Measurements from ENCODE around the gene VWA8.

The VWA8 gene

DNA sequence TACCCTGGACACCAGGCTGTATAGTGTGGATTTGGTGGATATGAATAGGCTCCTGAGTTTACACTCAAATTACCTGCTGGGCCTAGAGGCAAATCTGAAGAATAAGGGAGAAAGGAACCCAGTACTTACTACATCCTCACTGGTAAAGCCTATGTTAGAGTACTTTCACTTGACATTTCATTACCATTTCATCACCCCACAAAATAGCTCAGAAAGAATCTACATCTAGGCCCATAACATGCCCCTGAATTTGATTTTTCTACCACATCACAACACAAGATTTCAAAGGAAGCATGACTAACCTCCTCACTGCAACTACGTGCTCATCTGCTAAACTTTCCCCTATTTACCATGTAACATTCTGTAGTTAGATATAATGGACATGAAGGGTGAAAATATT, 43.3 kb downstream of the VWA8 start:
- Histone ChIP-seq H3K9me2 (replicated peaks; ENCODE audit: control insufficient read depth, low read length) (no peaks in the 10 kb centered on the region), H3K4me2 (ENCODE audit: low read length) (no peak overlapping the region)

DNA sequence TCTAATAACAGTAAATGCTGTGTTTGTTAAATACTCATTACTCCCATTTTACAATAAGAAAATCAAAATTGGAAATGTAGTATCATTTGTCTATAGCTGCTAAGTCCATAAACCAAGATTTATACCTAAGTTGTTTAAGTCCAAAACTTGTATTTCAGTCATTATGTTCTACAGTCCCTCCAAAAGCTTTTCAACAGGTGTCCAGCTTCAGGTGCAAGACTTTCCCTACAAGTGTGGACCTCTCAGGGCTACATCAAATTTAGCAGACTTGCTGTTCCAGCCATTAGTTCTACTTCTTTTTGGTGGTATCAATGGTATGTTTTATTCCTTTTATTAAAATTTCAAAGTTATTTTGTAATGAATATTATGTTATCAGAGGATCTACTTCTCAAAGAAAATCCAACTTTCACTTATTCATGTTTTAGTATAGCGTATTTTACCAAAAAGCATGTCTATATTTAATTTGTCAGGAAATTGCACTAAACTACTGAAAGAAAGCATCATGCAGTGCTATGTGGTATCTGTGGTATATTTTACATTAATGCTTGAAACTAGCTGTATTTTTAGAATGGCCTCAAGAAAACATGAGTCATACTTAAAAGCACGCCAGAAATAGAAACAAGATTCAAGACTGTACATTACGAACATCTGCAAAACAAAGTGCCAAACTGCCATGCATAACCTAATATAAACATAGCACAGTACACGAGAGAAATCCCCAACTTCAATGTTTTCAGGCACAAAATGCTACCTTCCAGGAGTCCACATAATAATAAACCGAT, 44.5 kb downstream of the VWA8 start:
- H3K27me3 ChIP-seq (ENCODE audit: control insufficient read depth, low read length) = no peaks in the 10 kb centered on the region
- TF ChIP-seq, protein P1, sequence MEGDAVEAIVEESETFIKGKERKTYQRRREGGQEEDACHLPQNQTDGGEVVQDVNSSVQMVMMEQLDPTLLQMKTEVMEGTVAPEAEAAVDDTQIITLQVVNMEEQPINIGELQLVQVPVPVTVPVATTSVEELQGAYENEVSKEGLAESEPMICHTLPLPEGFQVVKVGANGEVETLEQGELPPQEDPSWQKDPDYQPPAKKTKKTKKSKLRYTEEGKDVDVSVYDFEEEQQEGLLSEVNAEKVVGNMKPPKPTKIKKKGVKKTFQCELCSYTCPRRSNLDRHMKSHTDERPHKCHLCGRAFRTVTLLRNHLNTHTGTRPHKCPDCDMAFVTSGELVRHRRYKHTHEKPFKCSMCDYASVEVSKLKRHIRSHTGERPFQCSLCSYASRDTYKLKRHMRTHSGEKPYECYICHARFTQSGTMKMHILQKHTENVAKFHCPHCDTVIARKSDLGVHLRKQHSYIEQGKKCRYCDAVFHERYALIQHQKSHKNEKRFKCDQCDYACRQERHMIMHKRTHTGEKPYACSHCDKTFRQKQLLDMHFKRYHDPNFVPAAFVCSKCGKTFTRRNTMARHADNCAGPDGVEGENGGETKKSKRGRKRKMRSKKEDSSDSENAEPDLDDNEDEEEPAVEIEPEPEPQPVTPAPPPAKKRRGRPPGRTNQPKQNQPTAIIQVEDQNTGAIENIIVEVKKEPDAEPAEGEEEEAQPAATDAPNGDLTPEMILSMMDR (IDR thresholded peaks at IDR 0.05; ENCODE audit: low read depth, low read length, poor library complexity, severe bottlenecking) = no peak
- no peak for TF ChIP-seq EZH2phosphoT487 (IDR thresholded peaks at IDR 0.05; ENCODE audit: borderline replicate concordance, low read length)
- no peaks in the 10 kb centered on the region for H4K20me1 ChIP-seq (ENCODE audit: control insufficient read depth, insufficient read depth, low read depth, low read length)
- peaks cover 29% of the 10 kb centered on the region for H3K4me1 ChIP-seq (ENCODE audit: control insufficient read depth, low read length)
- peaks cover 3% of the 10 kb centered on the region; the same call in 1 of the 2 replicates for H3K36me3 ChIP-seq (ENCODE audit: control insufficient read depth, low read length)
- no peaks in the 10 kb centered on the region for H3K9me3 ChIP-seq (ENCODE audit: control insufficient read depth, insufficient read depth, low read length)
- peak overlapping the region; percentile 35 for H3K27ac ChIP-seq (ENCODE audit: low read depth, low read length)
- H3K4me3 ChIP-seq (ENCODE audit: low read length) = peak overlapping the region; percentile 44
- no peaks in the 10 kb centered on the region for H3F3A ChIP-seq (ENCODE audit: control insufficient read depth, insufficient read depth)
- peak overlapping the region; percentile 71 for H3K4me2 ChIP-seq (ENCODE audit: low read length)
- peaks cover 40% of the 10 kb centered on the region for H3K79me2 ChIP-seq (ENCODE audit: control insufficient read depth, low read length)
- no peaks in the 10 kb centered on the region for H3K9me2 ChIP-seq (replicated peaks; ENCODE audit: control insufficient read depth, low read length)

More for the DNA sequence above, 43.3 kb downstream of the VWA8 start:
- Histone ChIP-seq H3K27ac (ENCODE audit: low read depth, low read length) (no peak overlapping the region), H3K79me2 (ENCODE audit: control insufficient read depth, low read length) (peaks cover 40% of the 10 kb centered on the region), H3K9me3 (ENCODE audit: control insufficient read depth, insufficient read depth, low read length) (no peaks in the 10 kb centered on the region), H3K36me3 (ENCODE audit: control insufficient read depth, low read length) (peaks cover 3% of the 10 kb centered on the region; the same call in 1 of the 2 replicates), H3K4me1 (ENCODE audit: control insufficient read depth, low read length) (peaks cover 29% of the 10 kb centered on the region), H3F3A (ENCODE audit: control insufficient read depth, insufficient read depth) (no peaks in the 10 kb centered on the region), H3K4me3 (ENCODE audit: low read length) (no peak overlapping the region), H3K27me3 (ENCODE audit: control insufficient read depth, low read length) (no peaks in the 10 kb centered on the region), H4K20me1 (ENCODE audit: control insufficient read depth, insufficient read depth, low read depth, low read length) (no peaks in the 10 kb centered on the region)
- no peak for TF ChIP-seq EZH2phosphoT487 (IDR thresholded peaks at IDR 0.05; ENCODE audit: borderline replicate concordance, low read length)
- TF ChIP-seq, protein P1 (IDR thresholded peaks at IDR 0.05; ENCODE audit: low read depth, low read length, poor library complexity, severe bottlenecking) = no peak

DNA sequence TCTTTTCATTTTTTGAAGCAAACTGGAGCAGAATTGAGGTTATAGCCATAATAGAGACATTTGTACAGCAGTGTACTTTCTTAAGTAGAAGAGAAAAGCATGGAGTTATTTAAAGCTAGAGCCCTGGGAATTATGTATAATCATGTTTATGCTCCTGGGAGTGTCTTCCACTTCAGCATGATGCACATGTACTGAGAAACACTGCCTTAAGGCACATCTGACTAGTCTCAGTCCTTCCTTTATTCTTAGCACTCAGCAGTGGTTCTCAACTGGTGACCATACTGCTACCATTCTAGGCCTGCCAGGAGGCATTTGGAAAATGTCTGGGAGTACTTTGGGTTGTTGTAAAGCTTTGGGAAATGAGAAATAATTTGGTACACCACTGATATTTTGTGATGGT, 45.8 kb downstream of the VWA8 start:
- H3K4me1 ChIP-seq (ENCODE audit: control insufficient read depth, low read length) = peaks cover 28% of the 10 kb centered on the region
- H3K79me2 ChIP-seq (ENCODE audit: control insufficient read depth, low read length) = peaks cover 39% of the 10 kb centered on the region
- no peaks in the 10 kb centered on the region for H3K9me3 ChIP-seq (ENCODE audit: control insufficient read depth, insufficient read depth, low read length)
- TF ChIP-seq, protein P1 (IDR thresholded peaks at IDR 0.05; ENCODE audit: low read depth, low read length, poor library complexity, severe bottlenecking) = no peak
- no peak for TF ChIP-seq EZH2phosphoT487 (IDR thresholded peaks at IDR 0.05; ENCODE audit: borderline replicate concordance, low read length)
- no peak overlapping the region for H3K4me3 ChIP-seq (ENCODE audit: low read length)
- no peak overlapping the region for H3K27ac ChIP-seq (ENCODE audit: low read depth, low read length)
- H3F3A ChIP-seq (ENCODE audit: control insufficient read depth, insufficient read depth) = no peaks in the 10 kb centered on the region
- no peaks in the 10 kb centered on the region for H3K27me3 ChIP-seq (ENCODE audit: control insufficient read depth, low read length)
- H3K4me2 ChIP-seq (ENCODE audit: low read length) = no peak overlapping the region
- peaks cover 3% of the 10 kb centered on the region; the same call in 1 of the 2 replicates for H3K36me3 ChIP-seq (ENCODE audit: control insufficient read depth, low read length)
- no peaks in the 10 kb centered on the region for H3K9me2 ChIP-seq (replicated peaks; ENCODE audit: control insufficient read depth, low read length)
- H4K20me1 ChIP-seq (ENCODE audit: control insufficient read depth, insufficient read depth, low read depth, low read length) = no peaks in the 10 kb centered on the region
